Upper lobe of left lung (tissue), 4 donors: ENCODE measurements around the gene JMJD8.

Experiments
- CTCF ChIP-seq, 6 experiments: fragments of 450-650 bp in 4 of 6; fragments of 200-600 bp in 2 of 6; sonication (generic) in 2 of 6; IDR thresholded peaks; one replicate each; pipeline ENCODE4 v1.5.1; 2016 to 2019; ENCODE audit warnings: antibody characterized with exemption in 6 of 6
- POLR2AphosphoS5 ChIP-seq, 2 donors: sonication (generic); formaldehyde crosslinking; IDR thresholded peaks; one replicate each; pipeline ENCODE4 v1.5.1; 2017; ENCODE audit warnings: antibody characterized with exemption in 2 of 2

- TF ChIP-seq CTCF (IDR thresholded peaks at IDR 0.05) (no peak), POLR2AphosphoS5 (IDR thresholded peaks at IDR 0.05) (no peak)
These were observed 33.5 kb upstream of the JMJD8 start for GRCh38 chr16:717450-718245.
